NCI-H226 (cell line): ENCODE data around the gene PGP.

Source experiments
- DNase-seq: peaks from one replicate; pipeline ENCODE4 v3.0.0-alpha.2; 2015

The PGP gene

DNA sequence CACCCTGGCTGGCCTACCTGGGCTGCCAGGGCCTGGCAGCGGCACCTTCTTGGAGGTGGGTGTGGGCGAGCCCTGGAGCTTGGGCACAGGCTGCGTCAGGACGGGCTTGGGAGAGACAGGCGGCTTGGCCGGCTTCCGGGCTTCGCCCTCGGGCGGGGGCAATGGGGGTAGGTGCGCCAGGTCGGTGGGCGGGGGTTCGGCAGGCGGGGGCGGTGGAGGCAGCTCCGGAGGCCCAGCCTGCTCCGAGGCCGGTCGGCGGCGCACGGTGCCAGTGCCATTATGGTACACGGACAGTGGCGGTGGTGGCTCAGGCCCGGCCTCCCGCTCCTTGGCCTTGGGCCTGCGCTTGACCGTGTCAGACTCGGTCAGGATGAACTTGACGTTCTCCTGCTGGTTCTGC lies 35.1 kb downstream of the PGP start:
- DNase-seq: no peak

DNA sequence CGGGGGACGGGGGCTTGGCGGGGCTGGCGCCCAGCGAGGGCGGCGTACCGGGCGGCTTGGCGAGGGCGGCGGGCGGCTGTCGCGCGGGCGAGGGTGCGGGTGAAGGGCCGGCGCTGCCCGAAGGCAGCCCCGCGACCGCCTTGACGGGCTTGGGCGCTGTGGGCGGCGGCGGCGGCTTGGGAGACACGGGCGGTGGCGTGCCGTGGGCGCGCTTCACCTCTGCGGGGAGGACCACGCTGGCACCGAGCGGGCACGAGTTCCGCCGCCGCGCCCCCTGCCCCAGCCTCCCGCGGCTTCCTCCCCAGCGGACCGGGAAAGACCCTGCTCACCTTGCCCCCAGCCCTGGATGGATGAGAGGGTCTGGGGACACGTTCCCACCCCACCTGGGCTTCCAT lies 35.5 kb downstream of the PGP start:
- no peak for DNase-seq

DNA sequence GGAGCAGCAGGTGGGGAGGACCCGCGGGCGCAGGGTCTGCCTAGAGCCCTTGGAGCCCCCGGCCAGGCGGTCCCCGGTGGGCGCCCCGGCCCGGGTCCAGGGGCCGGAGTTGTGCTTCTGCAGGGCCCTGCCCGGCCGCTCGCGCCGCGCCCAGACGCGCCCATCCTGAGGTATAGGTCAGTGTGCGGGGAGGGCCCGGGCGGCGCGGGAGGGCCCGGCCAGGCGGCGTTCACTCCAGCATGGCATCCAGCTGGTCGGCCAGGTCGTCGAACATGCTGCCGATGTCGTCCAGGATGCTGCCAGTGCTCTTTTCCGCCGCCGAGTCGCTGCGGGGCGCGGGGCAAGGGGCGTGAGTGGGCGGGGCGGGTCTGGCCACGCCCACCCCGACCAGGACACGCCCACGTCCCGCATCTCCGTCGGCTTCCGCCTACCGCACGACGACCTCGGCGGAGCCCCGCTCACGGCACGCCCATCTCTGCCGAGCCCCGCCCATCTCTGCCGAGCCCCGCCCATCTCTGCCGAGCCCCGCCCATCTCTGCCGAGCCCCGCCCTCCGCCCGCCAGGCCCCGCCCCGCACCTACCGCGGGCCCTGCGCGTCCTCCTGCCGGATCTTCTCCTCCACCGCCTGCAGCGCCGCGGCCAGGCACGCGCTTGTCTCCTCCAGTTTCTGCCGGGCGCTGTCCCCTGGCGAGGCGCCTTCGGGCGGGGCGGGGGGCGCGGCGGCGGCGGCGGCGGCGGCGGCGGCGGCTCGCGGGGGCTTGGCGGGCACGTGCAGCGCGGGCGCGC lies 36.1 kb downstream of the PGP start:
- DNase-seq: no peak

DNA sequence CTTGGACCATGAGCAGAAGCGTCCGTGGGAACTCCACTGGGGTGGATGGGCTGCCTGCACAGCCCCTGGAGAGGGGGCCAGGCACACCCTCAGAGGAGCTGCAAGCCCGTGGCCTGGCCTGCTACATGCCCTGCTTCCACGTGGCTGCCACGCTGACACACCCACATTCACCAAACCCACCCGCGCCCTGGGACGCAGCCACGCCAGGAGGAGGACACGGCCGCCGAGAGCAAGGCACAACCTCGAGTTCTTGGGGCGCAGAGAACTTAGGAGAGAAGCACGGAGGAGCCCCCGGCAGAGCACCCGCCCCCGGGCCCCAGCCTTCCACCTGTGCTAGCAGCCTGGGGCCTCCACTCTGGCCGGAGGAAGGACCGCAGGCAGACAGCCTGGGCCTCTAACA lies 37.1 kb downstream of the PGP start:
- DNase-seq: no peak

DNA sequence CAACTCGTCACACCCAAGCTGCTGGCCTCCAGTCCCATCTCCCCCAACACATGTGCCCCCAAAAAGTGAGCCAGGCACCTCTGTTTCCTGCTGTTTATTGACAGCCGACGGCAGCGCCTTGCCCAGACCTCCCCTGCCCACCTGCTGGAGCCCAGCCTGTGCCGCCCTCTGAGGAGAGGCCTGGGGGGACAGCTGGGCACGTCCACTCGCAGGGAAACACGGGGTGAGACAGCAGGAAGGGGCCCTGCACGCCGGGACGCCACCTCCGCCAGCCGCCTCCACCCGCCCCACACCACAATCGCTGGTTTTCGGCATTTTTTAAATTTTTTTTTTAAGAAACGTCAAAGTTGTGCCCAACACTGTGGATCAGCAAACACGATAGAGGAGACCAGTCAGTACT lies 37.5 kb downstream of the PGP start:
- DNase-seq: no peak

DNA sequence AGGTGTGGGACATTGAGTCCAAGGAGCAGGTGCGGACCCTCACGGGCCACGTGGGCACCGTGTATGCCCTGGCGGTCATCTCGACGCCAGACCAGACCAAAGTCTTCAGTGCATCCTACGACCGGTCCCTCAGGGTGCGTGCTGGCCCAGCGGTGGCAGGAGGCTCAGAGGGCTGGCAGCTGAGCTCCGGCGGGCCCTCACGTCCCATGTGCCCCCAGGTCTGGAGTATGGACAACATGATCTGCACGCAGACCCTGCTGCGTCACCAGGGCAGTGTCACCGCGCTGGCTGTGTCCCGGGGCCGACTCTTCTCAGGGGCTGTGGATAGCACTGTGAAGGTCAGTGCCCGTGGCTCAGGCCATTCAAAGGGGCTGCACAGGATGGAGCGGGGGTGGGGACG lies 38.6 kb downstream of the PGP start:
- no peak for DNase-seq

DNA sequence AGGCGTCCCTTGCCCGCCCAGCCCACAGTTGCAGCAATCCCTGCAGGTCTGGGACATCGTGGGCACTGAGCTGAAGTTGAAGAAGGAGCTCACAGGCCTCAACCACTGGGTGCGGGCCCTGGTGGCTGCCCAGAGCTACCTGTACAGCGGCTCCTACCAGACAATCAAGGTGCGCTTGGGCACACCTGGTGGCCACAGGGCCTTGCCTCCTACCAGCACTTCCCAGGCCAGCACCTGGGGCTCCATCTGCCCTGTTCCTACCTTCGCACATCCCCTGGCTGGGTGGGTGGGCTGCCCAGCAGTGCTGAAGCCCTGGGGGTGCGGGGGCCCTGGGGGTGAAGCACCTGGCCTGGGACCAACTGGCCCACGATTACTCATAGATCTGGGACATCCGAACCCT lies 39.2 kb downstream of the PGP start:
- no peak for DNase-seq

DNA sequence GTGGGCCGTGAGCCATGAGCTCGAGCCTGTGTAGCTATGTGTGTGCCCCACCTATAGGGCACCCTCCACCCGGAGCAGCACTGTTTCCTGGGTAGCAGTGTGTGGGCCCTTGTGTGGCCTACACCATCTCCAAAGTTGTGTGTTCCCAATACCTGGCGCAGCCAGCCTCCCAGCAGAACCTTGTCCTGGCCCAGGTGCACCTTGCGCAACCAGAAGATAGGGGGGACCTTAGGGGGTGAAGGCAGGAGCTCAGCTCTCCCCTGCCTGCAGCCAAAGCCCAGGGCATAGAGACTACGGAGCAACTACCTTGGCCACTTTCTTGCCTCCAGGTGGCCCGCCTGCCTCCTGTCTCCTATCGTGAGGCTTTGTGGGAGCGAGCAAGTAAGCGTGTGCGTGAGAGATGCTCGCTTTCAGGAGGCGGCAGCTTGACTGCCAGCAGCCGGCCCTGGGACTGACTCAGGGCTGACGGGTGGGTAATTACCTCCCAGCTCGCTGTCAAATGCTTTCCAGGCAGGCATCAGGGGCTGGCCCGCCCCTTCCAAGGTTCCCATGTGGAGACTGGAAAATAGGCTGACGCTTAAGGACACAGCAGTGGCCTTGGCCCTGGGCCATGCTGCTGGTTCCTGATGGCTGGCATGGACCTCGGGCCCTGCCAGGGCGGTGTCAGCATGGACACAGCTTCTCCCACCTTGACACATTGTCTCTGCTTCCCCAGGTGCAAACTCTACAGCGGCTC lies 40.1 kb downstream of the PGP start:
- DNase-seq: no peak

DNA sequence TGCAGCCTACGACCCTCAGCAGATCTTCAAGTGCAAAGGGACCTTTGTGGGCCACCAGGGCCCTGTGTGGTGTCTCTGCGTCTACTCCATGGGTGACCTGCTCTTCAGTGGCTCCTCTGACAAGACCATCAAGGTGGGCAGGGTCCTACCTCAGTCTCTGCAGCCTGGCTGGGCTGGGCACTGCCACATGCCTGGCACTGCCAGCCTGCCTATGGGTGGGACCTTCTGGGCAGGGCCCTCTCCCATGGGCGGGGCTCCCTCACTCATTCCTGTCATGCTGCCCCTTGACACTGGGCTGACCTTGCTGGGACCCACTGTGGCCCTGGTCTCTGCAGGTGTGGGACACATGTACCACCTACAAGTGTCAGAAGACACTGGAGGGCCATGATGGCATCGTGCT lies 40.7 kb downstream of the PGP start:
- no peak for DNase-seq

DNA sequence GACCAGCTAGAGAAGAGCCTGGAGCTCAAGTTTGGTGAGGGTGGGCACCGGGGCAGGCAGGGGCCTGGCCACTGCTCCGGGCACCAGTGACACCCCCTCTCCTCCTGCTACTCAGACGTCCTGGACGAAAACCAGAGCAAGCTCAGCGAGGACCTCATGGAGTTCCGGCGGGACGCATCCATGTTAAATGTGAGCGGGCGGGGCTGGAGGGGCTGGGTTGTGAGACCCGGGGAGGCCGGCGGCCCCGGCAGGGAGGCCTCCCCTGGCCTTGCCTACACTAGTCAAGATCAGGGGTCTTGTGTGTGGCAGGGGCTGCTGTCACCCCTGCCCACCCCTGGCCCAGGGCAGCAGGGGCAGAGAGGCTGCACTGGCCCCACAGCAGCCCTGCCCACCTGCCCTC lies 41.3 kb downstream of the PGP start:
- no peak for DNase-seq

DNA sequence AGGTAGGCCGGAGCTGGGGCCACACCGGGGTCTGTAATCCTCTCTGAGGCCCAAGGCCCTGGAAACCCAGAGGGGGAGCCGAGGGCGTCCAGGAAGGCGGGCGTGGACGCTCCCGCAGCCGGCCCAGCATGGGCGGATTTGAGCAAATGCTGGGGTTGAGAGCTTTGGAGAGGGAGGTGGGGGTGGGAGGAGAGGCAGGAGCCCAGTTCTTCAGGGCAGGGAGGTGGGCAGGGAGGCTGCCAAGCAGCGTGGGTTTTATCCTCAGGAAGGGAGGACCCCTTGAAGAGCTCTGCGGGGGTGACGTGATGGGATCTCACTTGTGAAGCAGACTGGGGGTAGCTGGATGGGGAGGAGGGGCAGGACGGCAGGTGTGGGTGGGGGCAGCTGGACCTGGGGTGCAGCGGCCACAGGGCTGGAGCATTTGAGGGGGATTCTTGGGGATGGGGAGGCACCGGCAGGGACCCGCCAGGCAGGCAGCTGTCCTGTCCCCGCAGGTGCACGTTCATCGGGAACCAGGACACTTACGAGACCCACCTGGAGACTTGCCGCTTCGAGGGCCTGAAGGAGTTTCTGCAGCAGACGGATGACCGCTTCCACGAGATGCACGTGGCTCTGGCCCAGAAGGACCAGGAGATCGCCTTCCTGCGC lies 41.8 kb downstream of the PGP start:
- no peak for DNase-seq

DNA sequence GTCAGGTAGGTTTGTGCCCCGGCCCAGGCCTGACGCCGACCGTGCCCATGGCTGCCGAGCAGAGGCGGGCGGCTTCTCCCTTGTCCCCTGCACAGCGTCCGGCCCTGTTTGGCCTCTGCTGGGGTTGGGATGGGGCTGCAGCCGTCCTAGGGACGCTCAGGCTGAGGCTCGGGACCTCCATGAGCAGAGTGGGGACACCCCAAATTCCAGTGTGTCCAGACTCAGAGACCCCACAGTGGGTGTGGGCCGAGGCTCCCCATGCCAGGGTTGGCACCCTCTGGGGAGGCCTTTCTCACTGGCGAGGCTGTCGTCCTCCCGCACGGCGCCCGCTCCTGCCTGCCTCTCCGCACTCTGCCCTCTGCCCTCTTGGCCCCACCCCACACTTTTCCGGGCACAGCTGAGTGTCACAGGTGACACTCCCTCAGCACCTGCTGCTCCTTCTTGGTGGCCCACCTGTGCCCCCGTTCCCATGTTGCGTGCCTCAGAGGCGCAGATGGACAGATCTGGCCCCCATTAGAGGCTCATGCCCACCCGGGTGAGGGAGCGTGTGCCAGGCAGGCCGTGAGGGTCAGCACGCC lies 43.0 kb downstream of the PGP start:
- no peak for DNase-seq

DNA sequence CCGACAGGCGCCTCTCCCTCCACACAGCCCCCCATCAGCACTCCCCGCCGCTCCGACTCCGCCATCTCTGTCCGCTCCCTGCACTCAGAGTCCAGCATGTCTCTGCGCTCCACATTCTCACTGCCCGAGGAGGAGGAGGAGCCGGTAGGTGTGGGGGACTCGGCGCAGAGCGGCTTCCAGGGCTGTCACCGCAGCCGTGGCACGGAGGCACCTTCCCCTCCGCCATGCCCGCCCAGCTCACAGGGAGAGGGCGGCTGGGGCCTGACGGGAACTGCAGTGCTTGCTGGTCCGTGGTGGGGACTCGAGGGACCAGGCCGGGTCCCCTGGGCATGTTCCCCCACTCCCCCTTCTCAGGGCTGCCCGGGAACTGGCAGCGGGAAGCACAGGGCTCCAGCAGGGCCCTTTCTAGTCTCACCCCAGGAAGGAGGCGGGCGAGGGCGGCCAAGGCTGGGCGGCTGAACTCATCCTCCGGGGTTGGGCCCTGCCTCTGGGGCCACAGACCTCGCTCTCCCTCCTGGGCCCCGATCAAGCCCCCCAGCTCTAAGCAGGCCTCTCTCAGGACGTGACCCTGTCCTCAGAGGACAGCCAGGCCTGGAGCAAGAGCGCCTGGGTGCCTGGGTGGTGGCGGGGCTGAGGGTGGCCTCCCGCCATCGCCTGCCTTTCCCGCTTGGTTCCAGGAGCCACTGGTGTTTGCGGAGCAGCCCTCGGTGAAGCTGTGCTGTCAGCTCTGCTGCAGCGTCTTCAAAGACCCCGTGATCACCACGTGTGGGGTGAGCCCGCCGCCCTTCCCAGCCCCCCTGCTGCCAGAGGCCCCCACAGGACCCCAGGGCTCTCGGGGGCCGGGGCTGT lies 43.8 kb downstream of the PGP start:
- DNase-seq: no peak

DNA sequence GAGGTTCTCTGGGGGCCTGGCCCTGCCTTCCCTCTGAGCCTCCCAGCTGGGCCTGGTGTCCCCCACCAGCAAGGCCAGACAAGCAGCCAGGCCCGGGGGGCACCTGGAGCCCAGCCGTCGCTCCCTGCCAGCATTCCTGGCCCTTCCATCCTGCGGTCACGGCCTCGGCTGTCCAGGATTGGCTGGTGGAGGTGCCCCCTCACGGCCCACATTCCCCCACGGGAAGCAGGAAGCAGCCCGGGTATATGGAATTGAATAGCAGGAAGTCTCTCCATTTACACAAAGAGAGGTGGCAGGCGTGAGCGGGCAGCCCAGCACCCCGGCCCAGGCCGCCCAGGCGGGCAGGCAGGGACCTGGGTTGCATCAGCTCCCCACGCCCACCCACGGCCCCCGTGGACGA lies 44.6 kb downstream of the PGP start:
- DNase-seq: no peak

DNA sequence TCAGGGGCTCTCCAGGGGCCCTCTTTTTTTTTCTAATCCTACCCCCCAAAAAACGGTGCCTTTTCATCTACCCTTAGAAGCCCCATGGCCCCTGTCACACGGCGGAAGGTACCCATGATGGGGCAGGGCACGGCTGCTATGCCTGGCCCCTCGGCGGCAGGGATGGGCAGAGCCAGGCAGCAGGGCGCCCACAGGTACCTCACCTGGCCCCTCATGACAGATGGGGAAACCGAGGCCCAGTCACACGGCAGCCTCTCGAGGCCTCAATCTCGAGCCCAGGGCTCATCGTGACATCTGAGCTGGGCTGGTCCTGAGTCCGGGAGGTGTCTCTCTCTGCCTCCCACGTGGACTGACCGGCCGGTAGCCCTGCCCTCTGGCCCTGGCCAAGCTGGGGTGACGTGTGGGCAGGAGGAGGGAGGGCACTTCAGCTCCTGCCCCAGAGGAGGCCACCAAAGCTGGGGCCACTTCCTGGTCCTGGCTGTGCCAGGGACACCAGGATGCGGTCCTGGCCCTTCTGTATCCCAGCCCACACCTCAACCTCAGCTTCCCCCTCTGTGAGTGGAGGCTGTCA lies 47.5 kb downstream of the PGP start:
- no peak for DNase-seq

DNA sequence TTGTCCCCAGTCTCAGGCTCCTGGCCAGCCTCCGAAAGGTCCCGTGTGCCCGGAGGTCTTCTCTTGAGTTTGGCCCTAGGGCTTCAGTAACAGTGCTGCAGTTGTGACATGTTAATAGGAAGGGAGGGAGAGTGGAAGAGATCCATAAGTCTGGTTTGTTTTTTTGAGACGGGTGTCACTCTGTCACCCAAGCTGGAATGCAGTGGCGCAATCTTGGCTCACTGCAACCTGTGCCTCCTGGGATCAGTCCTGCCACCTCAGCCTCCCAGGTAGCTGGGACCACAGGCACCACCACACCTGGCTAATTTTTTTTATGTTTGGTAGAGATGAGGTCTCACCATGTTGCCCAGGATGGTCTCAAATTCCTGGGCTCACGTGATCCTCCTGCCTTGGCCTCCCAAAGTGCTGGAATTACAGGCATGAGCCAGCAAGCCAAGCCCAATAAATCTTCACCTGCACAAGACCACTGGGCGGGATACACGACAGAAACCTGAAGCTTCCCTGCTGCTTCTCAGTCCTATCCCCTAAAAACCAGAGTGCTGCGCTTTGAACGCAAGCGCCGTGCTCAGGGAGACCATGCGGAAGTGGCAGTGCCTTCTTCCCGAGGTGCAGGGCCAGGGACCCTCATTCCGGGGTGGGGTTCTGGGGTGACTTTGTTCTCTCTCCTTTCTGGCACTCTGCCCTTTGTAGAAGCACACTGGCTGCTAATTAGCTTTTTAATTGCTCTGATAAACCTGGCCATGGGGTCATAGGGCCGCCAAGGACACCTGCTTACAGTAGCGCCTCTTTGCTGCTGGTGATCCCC lies 48.2 kb downstream of the PGP start:
- no peak for DNase-seq

DNA sequence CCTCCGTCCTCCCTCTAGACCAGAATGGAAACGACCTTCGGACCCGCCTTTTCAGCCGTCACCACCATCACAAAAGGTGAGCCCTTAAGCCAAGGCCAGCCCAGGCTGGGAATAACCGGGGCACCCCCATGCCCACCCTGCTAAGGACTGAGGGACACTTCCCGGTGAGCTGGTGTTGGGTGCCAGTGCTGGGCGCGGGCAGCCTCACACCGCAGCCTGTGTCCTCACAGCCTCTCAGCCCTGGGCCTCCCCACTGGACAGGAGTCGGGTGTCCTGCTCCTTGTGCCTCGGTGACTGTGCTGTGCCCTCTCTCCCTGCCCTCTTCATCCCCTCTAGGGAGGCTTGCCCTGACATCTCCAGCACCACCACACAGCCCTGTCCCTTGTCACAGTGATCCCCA lies 48.8 kb downstream of the PGP start:
- no peak for DNase-seq

DNA sequence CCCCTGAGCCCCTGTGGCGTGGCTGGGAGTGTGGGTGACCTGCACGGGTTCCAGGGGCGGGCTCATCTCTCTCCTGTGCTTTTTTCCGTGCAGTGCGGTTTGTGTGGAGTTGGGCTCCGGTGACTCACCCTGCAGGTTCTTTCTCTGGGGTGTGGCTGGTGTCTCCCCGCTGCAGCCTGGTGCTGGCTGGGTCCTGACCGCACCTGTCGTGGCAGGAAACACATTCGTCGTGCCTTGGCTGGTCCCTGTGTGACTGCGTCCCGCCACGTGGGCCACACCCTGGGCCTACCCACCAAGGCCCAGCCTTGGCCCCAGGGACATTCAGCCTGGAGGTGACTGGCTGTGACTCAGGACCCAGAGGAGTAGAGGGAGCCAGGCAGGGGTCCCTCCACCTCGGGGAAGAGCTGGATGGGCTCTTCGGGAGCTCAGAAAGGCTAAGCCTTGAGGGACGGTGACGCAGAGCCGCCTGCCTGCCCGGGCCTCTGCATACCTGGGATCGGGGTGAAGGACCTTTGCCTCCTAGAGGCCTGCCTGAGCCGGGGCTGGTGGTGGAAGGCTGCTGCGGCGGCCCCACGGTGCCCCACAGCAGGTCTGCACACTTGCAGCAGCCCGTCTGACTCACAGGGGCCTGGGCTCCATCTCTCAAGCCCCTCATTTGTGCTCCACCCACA lies 51.3 kb downstream of the PGP start:
- peak; percentile 81 for DNase-seq

DNA sequence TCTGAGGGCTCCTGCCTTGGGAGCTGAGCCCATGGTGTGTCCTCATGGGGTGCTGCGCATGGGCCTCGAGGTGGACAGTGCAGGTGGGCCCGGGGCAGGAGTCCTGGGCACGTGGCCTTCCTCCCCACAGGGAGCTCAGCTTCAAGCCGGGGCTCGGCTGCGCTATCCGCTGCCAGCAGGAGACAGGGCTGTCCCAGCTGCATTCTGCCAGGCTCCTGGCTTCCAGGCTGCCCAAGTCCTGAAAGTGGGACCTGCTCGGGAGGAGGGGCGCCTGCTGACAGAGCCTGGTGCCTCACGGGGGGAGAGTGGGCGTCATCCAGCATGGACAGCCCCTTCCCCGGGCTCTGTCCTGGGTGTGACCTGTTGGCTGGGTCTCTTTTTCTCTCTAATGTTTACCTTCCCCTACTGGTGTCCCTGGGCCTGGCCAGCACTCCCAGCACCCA lies 51.9 kb downstream of the PGP start:
- DNase-seq: no peak

DNA sequence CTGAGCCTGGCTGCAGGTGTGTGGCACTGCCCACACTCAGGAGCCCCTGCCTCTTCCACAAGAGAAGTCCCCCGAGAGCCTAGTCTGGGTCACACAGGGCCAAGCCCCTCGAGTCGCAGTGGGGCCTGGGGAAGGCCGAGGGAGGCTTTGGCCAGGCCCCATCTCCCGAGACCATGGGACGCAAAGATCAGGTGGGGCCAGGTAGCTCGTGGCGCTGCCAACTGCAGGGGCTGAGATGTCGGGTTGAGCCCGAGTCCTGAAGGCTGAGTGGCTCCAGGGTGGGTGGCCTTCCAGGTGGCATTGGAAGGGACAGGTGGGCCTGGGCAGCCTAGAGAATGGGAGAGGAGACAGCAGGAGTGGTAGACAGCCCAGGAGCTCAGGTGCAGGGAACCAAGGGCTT lies 52.7 kb downstream of the PGP start:
- no peak for DNase-seq
